Thyroid gland (tissue), 4 donors: ENCODE measurements around the gene AMN. TPM values are rescaled to one million over a fixed set of nuclear protein-coding genes. Genes with fewer than 3 reads are reported as not detected.

ENCODE experiments used
- DNase-seq, 2 donors: peaks; one replicate each; pipeline ENCODE4 v3.0.0-alpha.2; 2019
- H3K27ac ChIP-seq, 3 donors: fragments of 200-600 bp; sonication (generic); 1 replicate in 2 of 3; 2 replicates in 1 of 3; pipeline ENCODE4 v1.5.1; 2016 to 2019; ENCODE audit warnings: mild to moderate bottlenecking in 1 of 3, moderate library complexity in 1 of 3
- H3K27me3 ChIP-seq: fragments of 200-600 bp; sonication (generic); one replicate; pipeline ENCODE4 v1.5.1; 2019
- H3K36me3 ChIP-seq, 2 donors: fragments of 200-600 bp; sonication (generic); one replicate each; pipeline ENCODE4 v1.5.1; 2016 to 2019
- H3K4me1 ChIP-seq, 2 donors: fragments of 200-600 bp; sonication (generic); one replicate each; pipeline ENCODE4 v1.5.1; 2017 to 2019
- H3K4me3 ChIP-seq, 3 donors: fragments of 200-600 bp; sonication (generic); replicated peaks in 1 of 3; 1 replicate in 2 of 3; 2 replicates in 1 of 3; pipeline ENCODE4 v1.5.1; 2016; ENCODE audit warnings: mild to moderate bottlenecking in 1 of 3
- H3K9me3 ChIP-seq: fragments of 200-600 bp; sonication (generic); one replicate; pipeline ENCODE4 v1.5.1; 2017
- CTCF ChIP-seq, 6 experiments: fragments of 200-600 bp in 3 of 6; fragments of 450-650 bp in 3 of 6; sonication (generic) in 3 of 6; IDR thresholded peaks; one replicate each; pipeline ENCODE4 v1.5.1; 2016 to 2019; ENCODE audit warnings: antibody characterized with exemption in 6 of 6, mild to moderate bottlenecking in 2 of 6, inconsistent platforms in 1 of 6, moderate library complexity in 1 of 6
- POLR2A ChIP-seq, 2 donors: fragments of 450-650 bp; IDR thresholded peaks; one replicate each; pipeline ENCODE4 v1.6.1; 2017; ENCODE audit warnings: antibody characterized with exemption in 2 of 2, mild to moderate bottlenecking in 2 of 2, moderate library complexity in 1 of 2
- WGBS, 2 donors: methylation state at CpG; one replicate each; pipeline ENCODE4 v1.1.5; 2017; 5-methylcytosine and 5-hydroxymethylcytosine counted together
- intact Hi-C: fragments of 100-400 bp; cut with DNase I; formaldehyde crosslinking; loops from one replicate; pipeline ENCODE4 v1.15.1; 2023
- total RNA-seq, 4 donors: library from RNA; depleted of rRNA; stranded (reverse); fragments of >200 nt; gene quantifications; one replicate each; pipeline ENCODE4 v1.2.3, GENCODE V29; 2016

AMN gene
- total RNA-seq, 4 donors from 2014 or later: 1.3 to 18.8 (median 3.3) TPM

GRCh38 chr14:102878174-102878969 lies 44.1 kb upstream of the AMN start:
- 68 to 78% methylated on average over 6 of the region's 6 CpGs for WGBS, 2 donors
- H3K4me1 ChIP-seq: peaks cover 35 to 46% of the 10 kb centered on the region in 2 donors
- peak overlapping the region; percentile 53 to 71 (median 62) for H3K27ac ChIP-seq
- H3K27me3 ChIP-seq: no peaks in the 10 kb centered on the region
- no peak overlapping the region for H3K4me3 ChIP-seq
- H3K9me3 ChIP-seq: no peaks in the 10 kb centered on the region
- peak in 1 of 2 donors; percentile 22 for DNase-seq
- intact Hi-C loops: no loop called here
- H3K36me3 ChIP-seq: no peaks in the 10 kb centered on the region
- TF ChIP-seq CTCF (IDR thresholded peaks at IDR 0.05): no peak
- no peak for TF ChIP-seq POLR2A (IDR thresholded peaks at IDR 0.05)

GRCh38 chr14:102878970-102879460 lies 43.4 kb upstream of the AMN start:
- no peaks in the 10 kb centered on the region for H3K27me3 ChIP-seq
- H3K4me3 ChIP-seq: no peak overlapping the region
- peak; percentile 77 to 81 for DNase-seq
- no peaks in the 10 kb centered on the region for H3K36me3 ChIP-seq
- intact Hi-C loops: no loop called here
- H3K4me1 ChIP-seq: peaks cover 32 to 40% of the 10 kb centered on the region in 2 donors
- no peaks in the 10 kb centered on the region for H3K9me3 ChIP-seq
- TF ChIP-seq CTCF (IDR thresholded peaks at IDR 0.05) (no peak), POLR2A (IDR thresholded peaks at IDR 0.05) (no peak)
- H3K27ac ChIP-seq: peak overlapping the region; percentile 53 to 71 (median 62)
- 72 to 82% methylated on average over 5 to 6 of the region's 6 CpGs for WGBS, 2 donors

- TF ChIP-seq CTCF (IDR thresholded peaks at IDR 0.05): no peak
- no peak for TF ChIP-seq POLR2A (IDR thresholded peaks at IDR 0.05)
- WGBS, 2 donors: 44 to 73% methylated on average over 5 of the region's 5 CpGs
- H3K9me3 ChIP-seq: no peaks in the 10 kb centered on the region
- H3K27ac ChIP-seq: peak overlapping the region in 2 of 3 donors; percentile 7 to 50
- DNase-seq: peak in 1 of 2 donors; percentile 40
- H3K4me3 ChIP-seq: no peak overlapping the region
- H3K27me3 ChIP-seq: no peaks in the 10 kb centered on the region
- intact Hi-C loops: no loop called here
- peaks cover 0 to 6% of the 10 kb centered on the region in 2 donors for H3K36me3 ChIP-seq
- peaks cover 19 to 20% of the 10 kb centered on the region in 2 donors for H3K4me1 ChIP-seq
Measured at GRCh38 chr14:102882226-102882906, 40.1 kb upstream of the AMN start.

GRCh38 chr14:102883089-102883541 lies 39.3 kb upstream of the AMN start:
- peak overlapping the region in 1 of 3 donors; percentile 50 for H3K27ac ChIP-seq
- no peaks in the 10 kb centered on the region for H3K27me3 ChIP-seq
- H3K4me1 ChIP-seq: peaks cover 15 to 16% of the 10 kb centered on the region in 2 donors
- intact Hi-C loops: no loop called here
- DNase-seq: no peak
- peaks cover 0 to 6% of the 10 kb centered on the region in 2 donors for H3K36me3 ChIP-seq
- TF ChIP-seq POLR2A (IDR thresholded peaks at IDR 0.05): no peak
- TF ChIP-seq CTCF (IDR thresholded peaks at IDR 0.05): no peak
- WGBS, 2 donors: 95 to 96% methylated on average over 5 of the region's 5 CpGs
- no peaks in the 10 kb centered on the region for H3K9me3 ChIP-seq
- no peak overlapping the region for H3K4me3 ChIP-seq
